Measurements from ENCODE around the gene BNIP5. TPM values are rescaled to one million over a fixed set of nuclear protein-coding genes. Genes with fewer than 3 reads are reported as not detected.

Gene BNIP5
- polyA plus RNA-seq, 4 donors, result 0.09 to 0.30 (median 0.20) TPM

DNA sequence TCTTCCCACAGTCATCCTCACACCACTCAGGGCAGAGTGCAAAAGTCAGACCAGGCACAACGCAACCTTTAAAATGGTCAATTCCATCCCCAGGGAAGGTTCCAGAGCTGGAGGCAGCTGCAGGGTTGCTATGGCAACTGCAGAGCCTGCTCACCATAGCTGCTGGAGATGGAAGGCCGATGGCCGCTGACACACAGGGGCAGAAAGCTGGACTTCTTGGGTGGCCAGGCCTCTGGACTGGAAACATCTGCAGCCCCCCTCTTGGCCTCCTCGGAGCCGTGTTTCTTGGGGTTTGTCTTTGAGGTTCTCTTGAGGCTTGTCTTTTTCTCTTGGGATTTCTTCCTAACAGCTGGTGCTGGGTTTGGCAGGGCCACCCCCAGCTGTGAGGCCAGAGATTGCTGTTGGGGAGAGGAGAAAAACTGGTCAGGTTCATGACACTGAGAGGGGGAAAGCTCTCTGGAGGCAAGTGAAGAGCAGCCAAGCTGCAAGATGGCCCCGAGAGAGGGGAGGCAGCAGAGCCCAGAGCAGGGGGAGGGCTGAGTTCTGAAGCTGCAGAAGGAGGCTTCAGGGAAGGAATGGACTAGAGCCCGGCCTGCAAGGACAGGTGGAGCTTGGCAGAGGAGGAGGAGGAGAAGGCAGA is 10.2 kb downstream of the BNIP5 start:
- peak in 2 of 4 donors; percentile 49 to 57 for DNase-seq (ENCODE audit: low read depth in 4 of 4, low spot score in 2 of 4)

DNA sequence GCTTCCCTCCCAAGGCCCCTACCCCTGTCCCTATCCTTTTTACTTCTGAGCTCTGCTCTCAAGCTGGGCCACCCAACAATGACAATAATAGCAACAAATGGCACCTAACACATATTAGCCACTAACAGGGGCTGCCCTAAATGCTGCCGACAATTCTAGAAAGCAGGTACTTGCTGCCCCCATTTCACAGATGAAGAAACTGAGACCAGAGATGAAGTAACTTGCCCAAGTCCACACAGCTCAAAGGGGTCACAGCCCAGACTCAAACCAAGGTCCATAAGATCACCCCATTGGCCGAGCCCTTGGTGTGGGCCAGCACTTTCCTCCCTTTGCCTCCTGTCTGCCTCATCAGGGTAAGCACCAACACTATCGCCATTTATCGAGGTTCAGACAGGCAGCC is 12.0 kb downstream of the BNIP5 start:
- DNase-seq (ENCODE audit: low read depth in 4 of 4, low spot score in 2 of 4), result no peak

DNA sequence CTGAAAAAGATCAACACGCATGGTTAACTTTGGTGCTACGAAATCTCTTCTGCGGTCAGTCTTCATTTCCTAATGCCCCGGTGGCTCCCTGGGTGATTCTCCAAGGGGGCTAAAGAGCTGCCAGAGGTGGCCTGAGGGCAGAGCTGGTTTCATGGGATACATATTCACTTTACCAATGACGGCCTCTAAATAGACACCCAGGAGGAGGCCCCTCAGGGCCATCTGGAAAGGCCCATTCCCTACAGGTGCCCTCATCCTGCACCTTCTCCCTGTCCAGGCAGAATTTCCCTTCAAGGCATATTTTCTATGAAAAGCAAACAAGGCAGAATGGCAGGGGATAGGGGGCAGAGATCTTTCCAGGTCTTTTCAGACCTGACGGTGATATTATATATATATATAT is 12.5 kb downstream of the BNIP5 start:
- DNase-seq (ENCODE audit: low read depth in 4 of 4, low spot score in 2 of 4), result no peak

DNA sequence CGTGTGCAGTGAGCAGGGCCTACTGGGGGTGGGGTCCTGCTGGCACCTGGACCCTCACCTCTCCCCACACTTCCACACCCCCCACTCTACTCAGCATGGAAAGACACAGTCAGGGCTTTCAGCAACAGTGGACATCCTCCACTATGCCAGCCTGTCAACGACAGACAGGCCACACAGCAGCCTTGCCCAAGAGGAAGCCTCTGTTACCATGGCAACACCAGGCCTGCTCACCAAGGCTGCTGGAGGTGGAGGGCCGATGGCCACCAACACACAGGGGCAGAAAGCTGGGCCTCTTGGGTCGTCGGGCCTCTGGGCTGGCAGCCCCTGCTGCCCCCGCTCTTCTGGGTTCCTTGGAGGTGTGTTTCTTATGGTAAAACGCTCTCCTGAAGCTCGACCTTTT is 13.6 kb downstream of the BNIP5 start:
- no peak for DNase-seq (ENCODE audit: low read depth in 4 of 4, low spot score in 2 of 4)

- no peak for DNase-seq (ENCODE audit: low read depth in 4 of 4, low spot score in 2 of 4)
Observed at GRCh38 chr6:36322591-36322990, 14.1 kb downstream of the BNIP5 start.

DNA sequence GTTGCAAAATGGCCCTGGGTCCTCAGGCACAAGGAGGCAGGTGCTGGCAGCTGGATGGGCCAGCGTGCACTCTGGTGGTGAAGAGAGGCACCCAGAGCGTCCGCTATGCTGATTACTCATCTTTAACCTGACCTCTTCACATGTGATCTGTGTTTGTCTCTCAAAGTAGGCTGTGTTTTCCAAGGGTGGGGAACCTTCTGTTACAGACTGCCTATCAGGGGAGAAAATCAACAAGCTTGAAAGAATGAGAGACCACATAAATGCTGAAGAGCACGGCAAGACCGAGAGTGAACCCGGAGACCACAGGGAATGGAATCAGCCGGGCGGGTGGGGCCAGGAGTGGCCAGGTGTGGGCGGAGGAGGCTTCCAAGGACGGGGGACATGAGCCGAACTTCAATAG is 16.2 kb downstream of the BNIP5 start:
- DNase-seq (ENCODE audit: low read depth in 4 of 4, low spot score in 2 of 4), result no peak

DNA sequence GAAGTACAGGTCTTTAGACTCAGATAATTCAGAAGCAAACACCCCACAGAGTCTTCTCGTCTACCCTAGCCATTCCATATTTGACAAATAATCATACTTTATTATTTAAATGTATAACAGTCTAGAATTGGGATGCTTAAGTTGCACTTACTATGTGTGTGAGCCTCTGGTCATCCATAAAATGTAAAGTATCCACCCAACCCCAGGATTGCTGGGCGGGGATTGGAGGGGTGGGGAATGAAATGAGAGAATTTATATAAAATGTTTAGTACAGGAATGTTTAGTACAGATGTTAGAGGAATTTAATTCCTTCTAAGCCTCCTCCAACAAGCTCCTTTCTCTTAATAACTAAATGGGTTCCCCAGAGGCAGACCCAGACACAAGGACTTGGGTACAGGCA is 16.9 kb downstream of the BNIP5 start:
- no peak for DNase-seq (ENCODE audit: low read depth in 4 of 4, low spot score in 2 of 4)

DNA sequence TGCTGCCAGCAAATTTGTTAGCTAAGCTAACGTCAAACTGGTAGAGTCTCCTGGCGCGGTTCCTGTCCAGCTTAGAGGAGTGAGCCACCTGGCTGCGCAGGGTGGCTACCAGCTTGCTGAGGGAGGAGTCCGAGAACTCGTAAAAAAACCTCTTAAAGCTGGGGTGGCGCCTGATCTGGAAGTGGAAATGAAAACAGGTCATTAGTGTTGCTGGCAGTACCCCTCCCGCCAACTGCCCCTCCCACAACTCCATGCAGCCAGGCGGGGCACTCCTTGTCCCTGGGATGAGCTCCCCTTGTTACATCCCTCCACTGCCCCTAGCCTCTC is 17.3 kb downstream of the BNIP5 start:
- DNase-seq (ENCODE audit: low read depth in 4 of 4, low spot score in 2 of 4), result no peak

DNA sequence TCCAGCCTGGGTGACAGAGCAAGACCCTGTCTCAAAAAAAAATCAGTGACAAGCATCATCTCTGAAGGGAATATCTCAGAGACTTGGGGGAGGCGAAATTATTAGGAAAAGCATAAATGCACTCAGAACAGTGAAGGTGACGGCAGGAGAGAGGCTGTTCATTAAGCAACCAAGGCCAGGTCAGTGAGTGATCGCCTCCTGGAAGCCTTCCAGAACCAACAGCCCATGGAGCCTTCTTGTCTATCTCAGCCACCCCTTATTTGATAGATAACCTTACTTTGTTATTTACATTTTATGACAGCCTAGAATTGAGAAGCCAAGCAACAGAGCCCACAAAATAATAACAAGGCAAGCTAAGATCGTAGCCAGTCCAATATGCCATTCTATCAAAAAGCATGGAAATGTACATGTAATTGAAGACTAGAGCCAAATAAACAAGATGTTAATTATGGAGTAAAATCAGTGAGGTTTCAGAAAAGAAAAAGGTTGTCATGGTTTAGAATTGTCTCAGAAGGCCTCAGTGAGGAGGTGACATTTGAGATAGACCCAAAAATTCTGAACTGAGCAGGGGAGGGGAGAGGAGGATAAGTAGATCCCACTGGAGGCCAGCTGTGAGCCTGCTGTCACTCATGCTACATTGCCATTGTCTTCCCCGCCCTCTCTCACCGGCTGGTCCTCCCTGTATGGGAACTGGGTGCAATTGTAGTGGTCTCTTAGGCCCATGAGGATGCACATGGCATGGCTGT is 17.8 kb downstream of the BNIP5 start:
- no peak for DNase-seq (ENCODE audit: low read depth in 4 of 4, low spot score in 2 of 4)

DNA sequence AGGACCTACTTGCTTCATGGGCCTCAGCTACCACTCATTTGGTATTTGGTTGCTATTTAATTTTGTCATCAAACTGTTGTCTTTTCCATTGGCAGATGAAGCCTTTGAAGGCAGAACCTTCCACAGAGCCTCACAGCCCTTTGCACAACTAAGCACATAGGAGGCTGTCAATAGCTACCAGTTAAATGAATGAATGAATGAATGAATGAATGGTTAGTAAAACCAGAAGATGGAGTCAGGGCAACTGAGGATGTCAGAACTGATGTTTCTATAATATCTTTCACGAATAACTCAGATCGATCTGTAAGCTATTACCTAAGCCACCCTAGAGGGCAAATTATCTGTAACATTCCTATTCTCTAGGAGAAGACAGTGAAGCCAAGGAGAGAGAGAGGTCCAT is 19.1 kb downstream of the BNIP5 start:
- no peak for DNase-seq (ENCODE audit: low read depth in 4 of 4, low spot score in 2 of 4)

GRCh38 chr6:36315921-36316320 is 20.8 kb downstream of the BNIP5 start:
- DNase-seq (ENCODE audit: low read depth in 4 of 4, low spot score in 2 of 4), result no peak

DNA sequence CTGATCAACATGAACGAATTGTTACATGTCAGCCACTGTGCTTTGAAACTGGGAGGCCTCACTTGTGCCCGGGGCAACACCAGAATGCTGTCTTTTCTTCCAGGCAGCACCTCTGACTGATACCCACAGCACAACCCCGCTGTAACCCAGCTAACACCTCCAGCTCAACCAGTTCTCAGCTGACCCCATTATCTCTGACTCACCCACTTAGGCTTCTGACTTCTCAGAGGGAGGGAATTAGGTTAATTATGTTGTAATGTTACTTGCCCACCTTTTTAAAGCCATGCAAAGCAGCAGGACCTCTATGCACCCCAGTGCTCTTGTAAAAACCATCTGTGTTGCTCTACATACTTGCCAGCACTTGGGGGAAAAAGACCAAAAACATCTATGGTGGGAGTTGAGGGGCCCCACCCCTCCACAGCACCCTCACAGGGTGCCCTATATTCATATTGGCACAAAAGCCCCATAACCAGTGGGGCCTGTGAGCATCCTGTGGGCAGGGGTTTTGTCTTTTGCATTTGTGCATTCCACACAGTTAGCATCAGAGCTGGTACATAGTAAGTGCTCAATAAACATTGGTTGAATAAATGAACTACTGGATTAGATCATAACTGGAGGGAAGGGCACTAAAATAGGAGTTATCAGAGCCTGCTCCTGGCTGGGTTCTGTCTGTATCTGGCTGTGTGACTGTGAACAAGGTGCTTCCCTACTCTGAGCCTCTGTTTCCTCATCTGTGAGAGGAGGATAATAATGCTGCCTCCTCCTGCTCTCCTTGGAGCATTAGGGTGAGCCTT is 22.3 kb downstream of the BNIP5 start:
- no peak for DNase-seq (ENCODE audit: low read depth in 4 of 4, low spot score in 2 of 4)

DNA sequence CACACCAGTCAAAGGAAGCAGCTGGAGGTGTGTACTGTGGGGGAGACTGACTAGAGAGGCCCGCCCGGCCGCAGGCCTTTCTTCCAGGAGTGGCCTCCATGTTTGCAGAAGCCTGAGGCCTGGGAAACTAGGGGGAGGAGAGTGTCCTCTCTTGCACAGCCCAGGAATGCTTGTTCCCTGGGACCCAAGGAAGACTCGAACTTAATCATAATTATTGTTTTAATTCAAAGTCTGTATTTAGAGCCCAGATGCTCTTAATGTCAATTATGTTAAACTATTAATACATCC is 23.1 kb downstream of the BNIP5 start:
- no peak for DNase-seq (ENCODE audit: low read depth in 4 of 4, low spot score in 2 of 4)

GRCh38 chr6:36312854-36313648 is 23.6 kb downstream of the BNIP5 start:
- DNase-seq (ENCODE audit: low read depth in 4 of 4, low spot score in 2 of 4), result no peak

GRCh38 chr6:36309900-36310299 is 26.8 kb downstream of the BNIP5 start:
- DNase-seq (ENCODE audit: low read depth in 4 of 4, low spot score in 2 of 4), result no peak

- no peak for DNase-seq (ENCODE audit: low read depth in 4 of 4, low spot score in 2 of 4)
Observed at GRCh38 chr6:36309203-36309602, 27.5 kb downstream of the BNIP5 start.

GRCh38 chr6:36308514-36308913 is 28.2 kb downstream of the BNIP5 start:
- DNase-seq (ENCODE audit: low read depth in 4 of 4, low spot score in 2 of 4), result no peak

GRCh38 chr6:36306375-36306774 is 30.3 kb downstream of the BNIP5 start:
- no peak for DNase-seq (ENCODE audit: low read depth in 4 of 4, low spot score in 2 of 4)

GRCh38 chr6:36305885-36306284 is 30.8 kb downstream of the BNIP5 start:
- no peak for DNase-seq (ENCODE audit: low read depth in 4 of 4, low spot score in 2 of 4)

GRCh38 chr6:36302227-36302976 is 34.3 kb downstream of the BNIP5 start:
- DNase-seq (ENCODE audit: low read depth in 4 of 4, low spot score in 2 of 4), result peak; percentile 58 to 78 (median 71)

DNA sequence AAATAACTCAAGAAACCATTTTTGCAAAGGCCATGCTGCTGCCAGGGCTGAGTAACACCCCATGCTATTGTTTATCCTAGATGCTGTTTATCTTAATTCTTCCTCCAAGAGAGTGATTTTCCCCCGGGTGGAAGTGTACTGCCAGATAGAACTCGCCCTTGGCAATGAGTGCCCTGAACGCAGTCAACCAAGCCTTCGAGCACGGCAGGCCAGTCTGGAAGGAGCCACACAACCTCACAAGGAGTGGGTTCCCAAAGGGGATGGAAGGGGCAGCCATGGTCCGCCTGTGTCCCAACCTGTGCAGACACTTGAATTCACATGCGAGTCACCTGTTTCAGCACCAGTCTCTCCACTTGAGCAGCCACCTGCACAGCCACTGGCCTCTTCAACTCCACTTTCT is 34.9 kb downstream of the BNIP5 start:
- DNase-seq (ENCODE audit: low read depth in 4 of 4, low spot score in 2 of 4), result no peak

Data from left renal cortex interstitium (tissue), 4 donors.